HPDE6-E6E7 (cell line): ENCODE measurements around the gene CETP.
A peak's percentile ranks its signal among the peaks of the same experiment; 100 is the strongest.
"Not testable (repeated sequence)": the region's sequence is repeated elsewhere in the genome, so short reads cannot be mapped to it uniquely, and the experiment has no call there.

Experiments used
- DNase-seq: peaks from one replicate; pipeline ENCODE4 v3.0.0; 2011; ENCODE audit warnings: missing footprints; ENCODE audit errors: extremely low spot score

CETP gene

DNA sequence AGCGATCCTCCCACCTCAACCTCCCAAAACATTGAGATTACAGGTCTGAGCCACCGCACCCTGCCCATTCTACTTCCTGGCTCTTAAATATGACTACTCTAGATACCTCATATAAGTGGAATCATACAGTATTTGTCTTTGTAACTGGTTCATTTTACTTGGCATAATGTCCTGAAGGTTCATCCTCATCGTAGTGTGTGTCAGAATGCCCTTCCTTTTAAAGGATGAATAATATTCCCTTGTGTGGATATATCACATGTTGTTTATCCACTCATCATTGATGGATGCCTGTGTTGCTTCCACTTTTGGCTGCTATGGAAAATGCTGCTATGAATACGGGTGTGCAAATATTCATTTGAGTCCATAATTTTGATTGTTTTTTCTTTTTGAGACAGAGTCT lies 5.7 kb upstream of the CETP start:
- no peak for DNase-seq

DNA sequence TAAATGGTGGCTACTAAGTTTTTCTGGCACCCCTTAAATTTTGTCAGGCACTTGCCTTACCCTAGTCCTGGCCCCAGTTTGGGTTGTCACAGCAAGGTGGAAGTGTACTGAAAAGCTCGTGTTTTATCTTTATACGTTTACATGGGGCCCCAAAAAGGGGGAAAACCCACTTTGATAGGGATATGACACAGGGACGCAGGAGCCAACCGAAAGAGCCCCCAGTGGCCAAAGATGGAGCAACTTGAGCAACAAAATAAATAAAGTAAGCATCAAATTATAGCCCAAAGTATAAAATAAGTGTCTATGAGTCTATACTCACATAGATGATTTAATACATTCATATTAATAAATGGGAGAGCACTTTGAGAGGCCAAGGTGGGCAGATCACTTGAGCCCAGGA lies 5.0 kb upstream of the CETP start:
- DNase-seq = no peak

DNA sequence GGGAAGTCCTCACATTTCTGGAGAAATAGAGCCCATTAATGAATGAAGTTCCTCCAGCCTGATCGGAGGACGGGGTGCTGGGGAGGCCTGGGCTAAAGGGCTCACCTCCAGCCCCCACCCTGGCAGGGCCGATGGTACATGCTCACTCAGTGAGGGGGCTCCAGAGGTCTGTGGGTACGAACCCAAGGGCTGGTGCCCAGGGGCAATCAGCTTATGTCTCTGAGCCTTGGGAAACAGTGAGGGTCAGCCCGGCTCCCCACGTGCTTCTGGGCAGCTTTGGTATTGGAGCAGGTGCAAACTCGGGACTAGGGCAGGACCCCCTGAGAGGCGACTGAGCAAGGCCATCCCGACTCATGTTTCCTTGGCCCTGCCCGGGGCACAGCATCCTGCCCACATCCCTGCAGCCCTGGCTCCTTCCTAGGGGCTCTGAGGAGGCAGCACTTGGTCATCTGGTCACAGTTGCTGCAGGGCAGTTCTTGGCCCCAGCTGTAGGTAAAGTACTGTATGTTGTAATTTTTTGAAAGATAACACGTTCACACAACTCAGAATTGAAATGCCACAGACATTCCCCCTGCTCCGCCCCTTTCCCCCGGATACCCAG lies 969 bp upstream of the CETP start:
- no peak for DNase-seq

DNA sequence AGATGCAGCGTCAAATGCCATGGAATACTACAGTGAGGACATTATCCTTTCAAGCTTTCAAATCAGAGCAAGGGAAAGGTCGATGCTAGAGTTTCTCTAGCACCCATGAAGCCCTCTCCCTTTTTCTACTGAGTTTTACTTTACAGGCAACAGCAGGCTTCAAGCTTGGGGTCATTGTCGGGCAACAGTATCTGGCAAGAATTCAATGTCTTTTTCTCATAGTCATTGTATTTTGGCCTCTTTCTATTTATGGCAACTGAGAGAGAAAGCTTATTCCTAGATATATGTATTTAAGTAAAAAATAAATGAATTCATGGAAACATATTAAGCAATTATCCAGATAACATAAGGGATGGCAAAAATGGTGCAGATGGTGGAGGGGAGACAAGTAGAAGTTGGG lies 364 bp upstream of the CETP start:
- no peak for DNase-seq

DNA sequence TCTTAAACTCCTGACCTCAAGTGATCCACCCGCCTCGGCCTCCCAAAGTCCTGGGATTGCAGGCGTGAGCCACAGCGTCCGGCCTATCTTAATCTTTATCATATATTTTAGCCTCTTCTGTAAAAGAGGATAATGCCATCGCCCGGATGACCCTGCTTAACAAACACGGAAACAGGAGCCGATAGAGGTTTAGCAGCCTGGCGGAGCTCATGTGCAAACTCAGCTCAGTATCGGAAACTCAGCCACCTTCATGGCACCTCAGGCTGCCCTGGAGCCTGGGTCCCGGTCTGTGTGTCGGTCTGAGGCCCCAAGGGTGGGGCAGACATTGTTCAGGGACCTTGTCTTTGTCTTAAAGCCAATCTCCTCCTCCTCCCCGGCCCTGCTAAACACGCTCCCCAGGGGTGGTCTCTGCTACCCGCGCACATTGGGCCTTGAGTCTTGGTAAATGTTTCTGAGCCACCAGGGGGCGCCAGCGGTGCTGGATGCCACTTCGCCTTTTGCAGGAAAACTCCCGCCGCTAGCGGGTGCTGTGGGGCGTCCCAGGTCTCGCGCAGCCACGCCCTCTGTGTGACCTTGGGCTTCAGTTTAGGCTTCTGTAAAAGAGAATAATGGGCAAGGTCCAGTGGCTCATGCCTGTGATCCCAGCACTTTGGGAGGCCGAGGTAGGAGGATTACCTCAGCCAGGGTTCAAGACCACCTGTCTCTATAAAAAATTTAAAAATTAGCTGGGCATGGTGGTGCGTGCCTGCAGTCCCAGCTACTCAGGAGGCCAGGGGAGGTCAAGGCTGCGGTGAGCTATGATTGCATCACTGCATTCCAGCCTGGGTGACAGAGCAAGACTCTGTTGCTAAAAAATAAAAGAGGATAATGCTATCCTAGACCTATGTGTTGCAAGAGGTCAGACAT lies 2.7 kb downstream of the CETP start:
- DNase-seq = no peak

DNA sequence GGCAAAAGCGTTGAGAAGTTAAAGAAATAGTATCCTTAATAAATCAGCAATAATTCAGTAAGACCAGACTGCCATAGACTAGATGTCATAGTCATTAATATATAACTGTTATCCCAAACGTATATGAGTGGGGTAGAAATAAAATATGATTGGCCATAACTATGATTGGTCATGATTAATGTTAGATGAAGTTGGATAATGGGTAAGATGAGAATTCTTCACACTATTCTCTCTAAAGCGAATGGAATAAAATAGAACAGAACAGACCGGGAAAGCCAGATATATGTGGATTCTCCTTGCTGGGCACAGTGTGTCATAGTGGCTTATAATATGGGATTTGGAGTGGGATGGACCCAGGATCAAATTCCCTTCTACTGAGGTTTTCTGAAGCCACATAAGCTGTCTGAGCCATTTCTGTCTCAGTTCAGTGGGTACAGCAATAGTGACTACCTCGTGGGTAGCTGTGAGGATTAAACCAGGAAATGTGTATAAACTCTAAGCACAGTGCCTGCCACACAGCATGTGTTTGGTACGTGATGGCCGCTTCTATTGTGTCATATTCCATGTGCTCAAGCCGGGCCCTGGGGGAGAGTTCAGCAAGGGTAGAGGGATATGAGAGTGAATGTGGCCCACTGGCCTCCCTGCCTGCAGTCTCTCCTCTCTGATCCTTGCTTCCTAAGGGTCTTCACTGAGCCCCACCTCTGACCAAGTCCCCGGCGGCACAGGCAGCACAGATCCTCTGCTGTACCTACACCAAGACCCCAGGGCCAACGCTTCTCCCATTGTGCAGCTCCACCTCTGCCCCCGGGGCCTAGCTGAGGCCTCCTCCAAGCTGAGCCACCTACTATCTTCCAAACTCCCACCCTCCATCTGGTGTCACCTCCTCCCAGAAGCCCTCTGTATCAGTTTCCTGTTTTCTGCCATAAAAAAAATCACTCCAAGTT lies 3.7 kb downstream of the CETP start:
- peak; percentile 57 for DNase-seq

DNA sequence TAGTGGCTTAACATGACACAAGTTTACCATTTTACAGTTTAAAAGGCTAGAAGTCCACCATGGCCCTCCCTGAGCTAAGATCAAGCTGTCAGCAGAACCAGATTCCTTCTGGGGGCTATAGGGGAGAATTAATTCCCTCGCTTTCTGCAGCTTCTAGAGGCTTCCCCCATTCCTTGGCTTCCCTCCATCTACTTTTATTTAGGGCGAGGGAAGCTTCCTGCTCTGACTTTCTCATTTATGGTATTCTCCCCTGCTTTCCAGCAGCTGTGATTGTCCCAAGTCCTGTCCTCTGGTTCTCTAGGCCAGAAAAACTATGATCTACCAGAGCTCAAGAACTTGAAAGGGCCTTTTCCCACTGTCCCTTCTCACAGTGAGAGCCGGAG lies 4.3 kb downstream of the CETP start:
- no peak for DNase-seq

DNA sequence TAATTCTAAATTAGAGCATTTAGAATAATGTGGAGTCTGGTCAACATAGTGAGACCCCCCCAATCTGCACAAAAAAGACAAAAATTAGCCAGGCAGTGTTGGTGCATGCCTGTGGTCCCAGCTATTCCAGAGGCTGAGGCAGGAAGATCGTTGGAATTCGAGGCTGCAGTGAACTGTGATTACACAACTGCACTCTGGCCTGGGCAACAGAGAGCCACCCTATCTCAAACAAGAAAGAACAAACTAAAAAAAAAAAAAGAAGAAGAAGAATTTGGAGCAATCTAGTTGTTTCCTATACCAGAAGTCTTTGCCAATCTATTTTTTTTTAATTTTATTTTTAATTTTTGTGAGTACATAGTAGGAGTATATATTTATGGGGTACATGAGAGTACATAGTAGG lies 6.0 kb downstream of the CETP start:
- DNase-seq = no peak

DNA sequence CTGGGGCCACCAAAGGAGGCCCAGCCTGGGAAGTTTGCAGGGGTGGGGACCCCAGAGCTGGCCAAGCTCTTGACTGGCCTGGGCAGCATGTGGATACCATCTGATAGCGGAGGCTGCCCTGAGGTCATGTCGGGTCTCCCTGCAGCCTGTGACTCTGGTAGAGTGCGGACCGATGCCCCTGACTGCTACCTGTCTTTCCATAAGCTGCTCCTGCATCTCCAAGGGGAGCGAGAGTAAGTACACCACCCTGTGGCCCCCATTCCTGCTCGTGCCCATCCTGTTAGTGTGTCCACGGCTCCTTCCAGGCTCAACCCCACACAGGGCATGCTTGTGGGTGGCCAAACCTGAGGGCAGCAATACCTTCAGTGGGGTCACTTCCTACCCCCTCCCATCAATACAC lies 8.0 kb downstream of the CETP start:
- no peak for DNase-seq

DNA sequence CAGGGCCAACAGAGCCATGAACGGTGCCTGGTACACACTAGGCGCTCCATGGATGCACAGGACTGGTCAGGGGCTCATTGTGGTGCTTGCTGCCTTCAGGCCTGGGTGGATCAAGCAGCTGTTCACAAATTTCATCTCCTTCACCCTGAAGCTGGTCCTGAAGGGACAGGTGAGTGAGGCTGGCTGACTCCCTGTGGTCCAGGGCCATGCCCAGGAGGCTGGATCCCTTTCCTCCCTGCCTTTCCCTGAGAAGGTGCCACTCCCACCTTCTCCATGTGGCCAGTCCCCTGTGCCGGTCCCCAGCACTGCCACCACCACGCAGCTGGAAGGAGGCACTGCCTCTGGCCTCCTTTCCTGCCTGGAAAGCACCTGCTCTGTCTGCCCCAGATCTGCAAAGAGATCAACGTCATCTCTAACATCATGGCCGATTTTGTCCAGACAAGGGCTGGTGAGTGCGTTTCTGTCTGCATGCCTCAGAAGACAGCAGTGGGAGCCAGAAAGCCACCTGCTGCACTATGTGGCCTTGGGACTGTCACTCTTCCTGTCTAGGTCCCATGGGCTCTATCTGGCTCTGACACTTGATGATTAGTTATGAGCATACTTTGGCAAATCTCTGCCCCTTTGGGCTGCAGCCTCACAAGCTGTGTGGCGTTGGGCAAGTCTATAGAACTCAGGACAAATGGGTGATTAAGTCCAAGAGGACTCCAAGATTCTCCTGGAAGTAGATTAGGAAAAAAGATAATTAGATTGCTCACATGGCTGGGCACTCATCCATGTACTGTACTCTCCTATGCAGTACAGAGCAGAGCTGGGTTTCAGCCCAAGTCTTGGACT lies 9.4 kb downstream of the CETP start:
- no peak for DNase-seq

DNA sequence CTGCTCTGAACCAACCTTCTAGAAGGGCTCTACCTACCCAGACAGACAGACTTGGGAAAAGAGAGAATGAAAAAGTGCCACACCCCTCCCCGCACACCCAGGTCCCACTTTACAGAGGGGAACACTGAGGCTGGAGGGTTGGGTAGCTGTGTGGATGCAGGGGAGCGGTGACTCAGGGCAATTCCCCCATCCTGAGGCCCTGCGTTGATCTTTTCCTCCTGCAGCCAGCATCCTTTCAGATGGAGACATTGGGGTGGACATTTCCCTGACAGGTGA lies 10.0 kb downstream of the CETP start:
- DNase-seq = no peak

DNA sequence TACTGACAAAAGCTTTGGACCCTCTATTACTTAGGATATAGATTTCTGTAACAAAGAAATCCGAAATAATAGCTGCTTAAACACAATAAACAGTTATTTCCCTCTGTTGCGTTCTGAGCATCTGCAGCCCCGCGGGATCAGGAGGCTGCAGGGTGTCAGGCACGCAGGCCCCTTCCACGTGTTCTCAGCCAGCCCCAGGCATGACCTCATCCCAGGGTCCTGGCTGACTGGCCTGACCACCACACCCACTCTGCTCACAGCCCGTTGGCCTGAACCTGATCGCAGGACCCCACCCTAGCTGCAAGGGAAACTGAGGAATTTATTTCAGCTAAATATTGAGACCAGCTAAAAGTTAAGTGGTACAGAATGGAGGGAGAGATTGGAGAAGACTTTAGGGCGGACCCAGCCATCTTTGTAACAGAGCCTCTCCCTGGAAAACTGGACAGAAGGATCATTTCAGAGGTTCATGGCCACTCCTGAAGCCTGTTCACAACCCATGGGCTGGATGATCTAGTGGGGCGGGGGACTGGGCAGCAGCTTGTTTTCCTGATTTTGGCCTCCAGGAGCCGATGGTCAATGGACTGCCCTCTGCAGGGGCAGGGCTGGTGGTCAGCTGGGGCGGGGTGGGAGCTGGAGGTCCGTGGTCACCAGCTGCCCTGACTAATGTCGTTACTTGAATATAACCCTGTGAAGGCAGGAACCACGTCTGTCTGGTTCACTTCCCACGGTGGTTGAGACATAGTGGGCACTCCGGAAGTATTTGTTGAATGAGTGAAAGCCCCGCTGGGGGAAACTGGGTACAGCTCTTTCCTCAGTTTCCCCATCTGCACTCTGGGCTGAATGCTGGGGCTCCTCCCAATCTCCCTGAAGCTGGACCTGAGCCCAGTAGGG lies 10.9 kb downstream of the CETP start:
- no peak for DNase-seq

DNA sequence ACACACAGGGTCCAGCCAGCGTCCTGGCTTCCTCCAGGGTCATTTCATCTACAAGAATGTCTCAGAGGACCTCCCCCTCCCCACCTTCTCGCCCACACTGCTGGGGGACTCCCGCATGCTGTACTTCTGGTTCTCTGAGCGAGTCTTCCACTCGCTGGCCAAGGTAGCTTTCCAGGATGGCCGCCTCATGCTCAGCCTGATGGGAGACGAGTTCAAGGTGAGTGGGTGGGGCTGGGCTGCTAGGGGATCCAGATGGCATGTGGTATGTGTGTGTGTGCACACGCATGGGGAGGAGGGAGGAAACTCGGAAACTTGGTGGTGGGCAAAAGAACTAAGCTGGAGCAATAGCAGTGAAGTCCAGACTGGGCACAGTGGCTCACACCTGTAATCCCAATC lies 11.5 kb downstream of the CETP start:
- DNase-seq = no peak

DNA sequence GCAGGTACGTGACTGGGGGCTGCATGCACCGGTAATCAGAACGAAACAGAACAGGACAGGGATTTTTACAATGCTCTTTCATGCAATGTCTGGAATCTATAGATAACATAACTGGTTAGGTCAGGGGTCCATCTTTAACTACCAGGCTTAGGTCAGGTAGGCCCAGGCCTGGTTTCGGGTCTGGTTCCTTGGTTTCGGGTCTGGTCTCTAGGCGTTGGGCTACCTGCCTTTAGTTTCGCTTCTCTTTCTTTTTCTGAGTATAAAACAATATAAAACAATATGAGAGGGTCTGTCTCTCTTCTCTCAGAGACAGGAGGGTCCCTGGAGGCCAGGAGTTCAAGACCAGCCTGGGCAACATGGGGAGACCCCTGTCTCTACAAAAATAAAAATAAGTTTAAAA lies 12.1 kb downstream of the CETP start:
- DNase-seq = not testable (repeated sequence)

DNA sequence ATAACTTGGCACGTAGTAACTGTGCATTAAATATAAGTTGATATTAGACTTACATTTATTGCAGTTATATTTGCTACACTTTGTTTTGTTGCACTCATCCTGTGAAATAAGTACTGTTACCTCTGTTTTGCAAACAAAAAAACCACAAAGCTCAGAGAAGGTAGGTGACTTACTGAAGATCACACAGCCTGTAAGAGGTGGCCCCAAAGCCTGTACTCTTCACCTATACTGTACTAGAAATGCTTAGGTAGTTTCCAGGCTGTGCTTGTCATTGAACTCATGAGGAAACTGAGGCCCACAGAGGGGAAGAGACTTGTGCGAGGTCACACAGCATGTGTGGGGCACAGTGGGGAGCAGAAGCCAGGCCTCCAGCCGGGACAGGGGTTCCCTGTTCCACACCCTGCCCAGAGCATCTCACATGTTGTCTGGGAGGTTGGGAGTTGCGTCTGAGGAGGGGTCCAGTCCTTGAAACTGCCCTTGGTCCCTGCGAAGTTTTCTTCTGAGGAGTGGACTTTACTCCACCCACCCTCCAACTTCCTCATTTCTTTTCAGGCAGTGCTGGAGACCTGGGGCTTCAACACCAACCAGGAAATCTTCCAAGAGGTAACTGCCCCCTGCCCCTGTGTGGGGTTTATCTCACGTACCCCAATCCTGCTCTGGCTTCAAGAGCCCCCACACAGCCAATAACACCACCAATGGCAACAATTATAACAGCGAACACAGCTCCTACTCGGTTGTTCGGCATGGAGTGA lies 13.0 kb downstream of the CETP start:
- no peak for DNase-seq

DNA sequence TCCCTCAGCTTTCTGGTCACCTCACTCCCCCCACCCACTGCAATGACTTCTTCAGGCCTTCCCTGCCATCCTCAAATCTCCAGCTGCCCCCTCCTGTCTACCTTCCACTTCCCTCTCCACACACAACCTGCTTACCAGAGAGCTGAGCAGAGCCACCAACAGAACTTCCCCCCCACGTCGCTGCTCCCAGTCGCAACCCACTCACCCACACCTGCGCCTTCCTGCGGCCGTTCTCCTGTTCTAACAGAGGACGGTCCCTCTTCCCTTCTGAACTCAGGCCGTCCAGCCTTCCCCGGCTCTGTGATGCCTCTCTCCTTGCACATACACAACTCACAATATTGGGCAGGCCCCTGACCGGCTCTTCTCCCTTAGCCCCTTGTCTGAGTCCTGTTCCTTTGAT lies 14.0 kb downstream of the CETP start:
- no peak for DNase-seq

DNA sequence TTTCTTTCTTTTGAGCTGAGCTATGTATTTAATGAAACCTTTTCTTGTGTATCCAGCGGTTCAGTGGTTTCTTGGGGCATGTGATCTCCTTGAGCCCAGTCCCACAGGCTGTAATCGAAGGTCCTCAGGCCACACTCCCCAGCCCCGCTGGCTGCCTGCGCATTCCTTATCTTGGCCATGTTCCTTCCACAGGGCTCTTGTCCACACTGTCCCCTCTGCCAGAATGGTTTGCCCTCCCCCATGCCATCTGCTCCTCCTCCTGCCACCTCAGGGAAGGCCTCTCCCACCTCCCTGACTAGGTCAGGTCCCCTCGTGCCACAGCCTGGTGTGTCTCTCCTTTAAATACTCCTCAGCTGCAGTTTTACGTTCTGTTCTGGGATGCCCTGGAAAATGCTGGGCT lies 15.5 kb downstream of the CETP start:
- no peak for DNase-seq

DNA sequence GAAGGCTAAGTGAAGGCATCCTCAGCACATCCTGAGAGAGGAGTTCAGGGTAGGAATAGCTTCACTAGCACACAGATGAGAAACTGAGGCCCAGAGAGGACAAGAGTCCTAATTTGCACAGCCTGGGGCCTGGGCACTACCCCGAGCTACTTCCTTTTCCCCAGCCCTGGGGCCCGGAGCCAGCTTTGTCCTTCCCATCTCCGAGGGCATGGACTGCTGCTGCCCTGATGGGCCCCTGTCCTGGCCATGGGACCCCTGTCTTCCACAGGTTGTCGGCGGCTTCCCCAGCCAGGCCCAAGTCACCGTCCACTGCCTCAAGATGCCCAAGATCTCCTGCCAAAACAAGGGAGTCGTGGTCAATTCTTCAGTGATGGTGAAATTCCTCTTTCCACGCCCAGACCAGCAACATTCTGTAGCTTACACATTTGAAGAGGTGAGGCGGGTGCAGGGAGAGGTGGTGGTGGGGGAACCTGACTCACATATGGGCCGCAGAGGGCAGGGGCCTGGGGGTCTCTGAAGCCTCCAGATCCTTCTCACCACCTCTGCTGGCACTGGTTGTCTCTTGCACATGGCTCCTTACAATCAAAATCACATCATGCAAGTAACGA lies 16.2 kb downstream of the CETP start:
- DNase-seq = no peak

DNA sequence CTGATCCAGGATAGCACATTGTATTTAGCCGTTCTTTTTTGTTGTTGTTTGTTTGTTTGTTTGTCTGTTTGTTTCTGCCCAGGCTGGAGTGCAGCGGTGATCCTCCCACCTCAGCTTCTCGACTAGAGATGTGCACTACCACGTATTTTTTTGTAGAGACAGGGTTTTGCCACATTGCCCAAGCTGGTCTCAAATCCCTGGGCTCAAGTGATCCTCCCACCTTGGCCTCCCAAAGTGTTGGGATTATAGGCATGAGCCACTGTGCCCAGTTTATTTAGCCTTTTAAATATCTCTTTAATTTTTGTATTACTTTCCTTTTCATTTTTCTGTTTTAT lies 18.4 kb downstream of the CETP start:
- no peak for DNase-seq
